Endothelial cell (in vitro differentiated cells): ENCODE data around the gene ECI1. TPM values are rescaled to one million over a fixed set of nuclear protein-coding genes. Genes with fewer than 3 reads are reported as not detected.

Experiments
- DNase-seq: peaks from one replicate; pipeline ENCODE4 v3.0.0; 2021; ENCODE audit warnings: low spot score
- H3K27ac Mint-ChIP-seq: one replicate; pipeline ENCODE4 v1.8.0; 2021; ENCODE audit warnings: mixed read lengths, inconsistent platforms; ENCODE audit not compliant: unreplicated experiment
- H3K27me3 Mint-ChIP-seq: one replicate; pipeline ENCODE4 v1.8.0; 2021; ENCODE audit warnings: mild to moderate bottlenecking, moderate library complexity, mixed read lengths, inconsistent platforms; ENCODE audit not compliant: unreplicated experiment
- H3K36me3 Mint-ChIP-seq: one replicate; pipeline ENCODE4 v1.8.0; 2021; ENCODE audit warnings: mild to moderate bottlenecking, low read depth, mixed read lengths, inconsistent platforms; ENCODE audit not compliant: unreplicated experiment
- H3K4me1 Mint-ChIP-seq: one replicate; pipeline ENCODE4 v1.8.0; 2021; ENCODE audit warnings: mild to moderate bottlenecking, mixed read lengths, inconsistent platforms; ENCODE audit not compliant: unreplicated experiment
- H3K4me3 Mint-ChIP-seq: one replicate; pipeline ENCODE4 v1.8.0; 2021; ENCODE audit warnings: mild to moderate bottlenecking, mixed read lengths, inconsistent platforms; ENCODE audit not compliant: unreplicated experiment
- H3K9me3 Mint-ChIP-seq: one replicate; pipeline ENCODE4 v1.8.0; 2021; ENCODE audit warnings: mixed read lengths, inconsistent platforms; ENCODE audit not compliant: unreplicated experiment
- total RNA-seq: library from RNA; stranded (reverse); fragmentation: NEBNext Ultra II Directional; extraction: Animal tissue kit (Norgen Biotek cat#: 25700); gene quantifications from one replicate; pipeline ENCODE4 v1.2.1, GENCODE V29; 2021; ENCODE audit not compliant: unreplicated experiment
- TF ChIP-seq, protein P1 (sequence below): fragments of 200-600 bp; sonication (generic); IDR thresholded peaks from one replicate; pipeline ENCODE4 v1.5.0; 2021; ENCODE audit warnings: antibody characterized with exemption; ENCODE audit not compliant: unreplicated experiment

ECI1 gene
- total RNA-seq, 1 donor from 2014 or later, result 27.1 TPM

DNA sequence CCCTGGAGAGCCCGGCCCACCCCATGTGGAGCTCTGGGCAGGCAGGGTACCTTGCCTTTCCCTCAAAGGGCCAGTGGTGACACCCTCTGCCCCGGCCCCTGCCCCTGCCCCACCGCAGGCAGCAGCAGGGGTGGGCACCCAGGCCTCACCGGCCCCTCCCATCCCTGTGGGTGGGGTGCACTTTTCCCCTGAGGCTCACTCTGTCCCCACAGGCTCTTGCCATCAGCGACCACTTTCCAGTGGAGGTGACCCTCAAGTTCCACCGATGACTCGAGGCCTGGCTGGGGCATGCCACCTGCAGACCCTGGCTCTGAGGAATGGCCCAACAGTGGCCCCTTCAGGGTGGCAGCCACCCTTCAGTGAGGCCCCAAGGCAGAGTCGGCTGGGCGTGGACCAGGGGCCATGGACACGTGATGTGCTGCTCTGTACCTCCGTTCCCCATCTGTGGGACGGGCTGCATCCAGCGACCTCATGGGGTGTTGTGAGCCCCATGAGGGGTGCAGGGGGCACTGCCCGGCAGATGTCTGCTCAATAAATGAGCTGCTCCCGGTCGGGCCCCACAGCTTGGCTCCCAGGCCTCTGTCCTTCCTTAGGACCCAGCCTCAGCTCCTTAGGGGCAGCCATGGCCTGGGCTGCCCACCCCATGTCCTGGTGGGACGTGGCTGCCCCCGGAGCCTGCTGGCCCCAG lies 13.1 kb downstream of the ECI1 start:
- Mint-ChIP-seq H3K4me3 (no peak overlapping the region), H3K9me3 (no peaks in the 10 kb centered on the region), H3K27ac (no peak overlapping the region), H3K4me1 (no peaks in the 10 kb centered on the region), H3K36me3 (peaks cover 4% of the 10 kb centered on the region), H3K27me3 (peaks cover 7% of the 10 kb centered on the region)
- no peak for DNase-seq
- TF ChIP-seq, protein P1, sequence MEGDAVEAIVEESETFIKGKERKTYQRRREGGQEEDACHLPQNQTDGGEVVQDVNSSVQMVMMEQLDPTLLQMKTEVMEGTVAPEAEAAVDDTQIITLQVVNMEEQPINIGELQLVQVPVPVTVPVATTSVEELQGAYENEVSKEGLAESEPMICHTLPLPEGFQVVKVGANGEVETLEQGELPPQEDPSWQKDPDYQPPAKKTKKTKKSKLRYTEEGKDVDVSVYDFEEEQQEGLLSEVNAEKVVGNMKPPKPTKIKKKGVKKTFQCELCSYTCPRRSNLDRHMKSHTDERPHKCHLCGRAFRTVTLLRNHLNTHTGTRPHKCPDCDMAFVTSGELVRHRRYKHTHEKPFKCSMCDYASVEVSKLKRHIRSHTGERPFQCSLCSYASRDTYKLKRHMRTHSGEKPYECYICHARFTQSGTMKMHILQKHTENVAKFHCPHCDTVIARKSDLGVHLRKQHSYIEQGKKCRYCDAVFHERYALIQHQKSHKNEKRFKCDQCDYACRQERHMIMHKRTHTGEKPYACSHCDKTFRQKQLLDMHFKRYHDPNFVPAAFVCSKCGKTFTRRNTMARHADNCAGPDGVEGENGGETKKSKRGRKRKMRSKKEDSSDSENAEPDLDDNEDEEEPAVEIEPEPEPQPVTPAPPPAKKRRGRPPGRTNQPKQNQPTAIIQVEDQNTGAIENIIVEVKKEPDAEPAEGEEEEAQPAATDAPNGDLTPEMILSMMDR, result no peak

DNA sequence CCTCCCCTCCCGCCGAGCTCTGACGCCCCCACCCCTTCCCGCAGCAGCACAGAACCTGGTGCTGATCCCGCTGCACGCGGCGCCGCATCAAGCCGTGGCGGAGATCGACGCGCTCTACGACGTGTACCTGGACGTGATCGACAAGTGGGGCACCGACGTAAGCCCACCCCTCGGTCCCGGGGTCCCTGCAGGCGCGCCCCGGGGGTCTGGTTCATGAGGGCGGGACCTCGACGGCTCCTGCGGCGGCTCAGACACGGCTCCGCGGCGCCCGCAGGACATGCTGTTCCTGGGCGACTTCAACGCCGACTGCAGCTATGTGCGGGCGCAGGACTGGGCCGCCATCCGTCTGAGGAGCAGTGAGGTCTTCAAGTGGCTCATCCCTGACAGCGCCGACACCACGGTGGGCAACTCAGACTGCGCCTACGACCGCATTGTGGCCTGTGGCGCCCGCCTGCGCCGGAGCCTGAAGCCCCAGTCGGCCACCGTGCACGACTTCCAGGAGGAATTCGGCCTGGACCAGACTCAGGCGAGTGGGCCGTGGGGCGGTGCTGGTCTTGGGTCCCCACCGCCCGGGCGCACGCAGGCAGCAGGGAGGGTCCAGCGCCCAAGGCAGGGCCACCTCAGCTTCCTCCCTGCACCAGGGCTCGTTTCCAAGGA lies 13.8 kb downstream of the ECI1 start:
- Mint-ChIP-seq H3K4me3 (no peak overlapping the region), H3K27ac (no peak overlapping the region), H3K36me3 (peaks cover 4% of the 10 kb centered on the region), H3K27me3 (peaks cover 7% of the 10 kb centered on the region), H3K4me1 (no peaks in the 10 kb centered on the region), H3K9me3 (no peaks in the 10 kb centered on the region)
- TF ChIP-seq, protein P1, result no peak
- no peak for DNase-seq

DNA sequence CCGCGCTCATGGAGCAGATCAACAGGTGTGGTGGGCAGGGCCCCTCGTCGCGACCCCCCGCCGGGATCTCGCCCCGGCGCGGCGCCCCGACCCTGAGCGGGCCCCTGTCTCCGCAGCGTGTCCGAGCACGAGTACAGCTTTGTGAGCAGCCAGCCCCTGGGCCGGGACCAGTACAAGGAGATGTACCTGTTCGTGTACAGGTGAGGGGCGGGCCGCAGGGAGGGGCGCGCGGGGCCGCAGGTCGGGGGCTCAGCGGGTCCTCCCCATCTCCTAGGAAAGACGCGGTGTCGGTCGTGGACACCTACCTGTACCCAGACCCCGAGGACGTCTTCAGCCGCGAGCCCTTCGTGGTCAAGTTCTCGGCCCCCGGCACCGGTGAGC lies 14.3 kb downstream of the ECI1 start:
- Mint-ChIP-seq H3K9me3 (no peaks in the 10 kb centered on the region), H3K4me3 (no peak overlapping the region), H3K36me3 (no peaks in the 10 kb centered on the region), H3K4me1 (no peaks in the 10 kb centered on the region), H3K27ac (no peak overlapping the region), H3K27me3 (peaks cover 7% of the 10 kb centered on the region)
- DNase-seq, result no peak
- TF ChIP-seq, protein P1, result no peak

DNA sequence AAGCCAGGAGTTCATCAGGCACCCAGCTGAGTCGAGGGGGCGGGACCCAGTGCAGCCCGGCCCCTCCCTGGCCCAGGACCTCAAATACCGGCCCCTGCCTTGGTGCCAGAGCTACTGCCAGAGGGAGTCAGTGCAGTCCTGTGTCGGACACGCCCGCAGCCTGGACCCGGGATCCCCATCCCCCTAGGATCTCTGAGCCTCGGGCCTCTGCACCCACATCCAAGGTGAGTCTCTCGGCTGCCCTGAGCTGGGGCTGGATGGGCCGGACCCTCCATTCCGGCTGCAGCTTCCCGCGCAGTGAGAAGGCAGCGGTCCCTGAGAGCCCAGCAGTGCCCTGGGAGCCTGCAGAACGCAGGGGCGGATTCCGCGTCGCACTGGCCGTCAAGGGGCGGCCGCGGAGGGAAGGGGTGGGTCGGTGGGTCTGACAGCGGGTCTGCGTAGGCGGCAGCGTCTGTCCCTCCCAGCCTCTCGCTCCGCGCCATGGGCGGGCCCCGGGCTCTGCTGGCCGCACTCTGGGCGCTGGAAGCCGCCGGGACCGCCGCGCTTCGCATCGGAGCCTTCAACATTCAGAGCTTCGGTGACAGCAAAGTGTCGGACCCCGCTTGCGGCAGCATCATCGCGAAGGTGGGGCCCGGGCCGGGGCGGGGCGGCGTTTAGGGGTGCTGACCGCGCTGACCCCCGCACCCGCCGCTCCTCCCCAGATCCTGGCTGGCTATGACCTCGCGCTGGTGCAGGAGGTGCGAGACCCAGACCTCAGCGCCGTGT lies 14.9 kb downstream of the ECI1 start, which contains the start of gene DNASE1L2:
Gene DNASE1L2 (plus strand): TSS at position 108 of the 765 bp plus-strand sequence. CDS start 373 bp downstream, at position 481.
- Mint-ChIP-seq H3K27ac (no peak within 1 kb of the TSS), H3K9me3 (no peaks in the 10 kb centered on the region), H3K36me3 (no peaks in the 10 kb centered on the region), H3K4me1 (no peaks in the 10 kb centered on the region), H3K4me3 (no peak within 1 kb of the TSS), H3K27me3 (peaks cover 9% of the 10 kb centered on the region)
- peak; percentile 48 for DNase-seq
- TF ChIP-seq, protein P1, result no peak
